ENCODE results near the gene UTS2B.
"Not testable (repeated sequence)": the region's sequence is repeated elsewhere in the genome, so short reads cannot be mapped to it uniquely, and the experiment has no call there.

UTS2B gene

GRCh38 chr3:191269289-191270085 lies 60.8 kb downstream of the UTS2B start:
- DNase-seq, result no peak

- DNase-seq, result no peak
Observed at GRCh38 chr3:191268737-191269136, 61.6 kb downstream of the UTS2B start.

GRCh38 chr3:191263850-191264249 lies 66.5 kb downstream of the UTS2B start:
- no peak for DNase-seq

- DNase-seq, result no peak
Observed at GRCh38 chr3:191263365-191263764, 67.0 kb downstream of the UTS2B start.

- DNase-seq, result no peak
Observed at GRCh38 chr3:191262650-191263049, 67.7 kb downstream of the UTS2B start.

GRCh38 chr3:191261304-191261638 lies 69.1 kb downstream of the UTS2B start:
- no peak for DNase-seq

GRCh38 chr3:191260431-191261303 lies 69.7 kb downstream of the UTS2B start:
- no peak for DNase-seq

- no peak for DNase-seq
Observed at GRCh38 chr3:191259486-191259885, 70.8 kb downstream of the UTS2B start.

- no peak for DNase-seq
Observed at GRCh38 chr3:191257286-191257685, 73.0 kb downstream of the UTS2B start.

- no peak for DNase-seq
Observed at GRCh38 chr3:191256405-191256804, 73.9 kb downstream of the UTS2B start.

GRCh38 chr3:191255156-191255555 lies 75.2 kb downstream of the UTS2B start:
- DNase-seq, result no peak

- no peak for DNase-seq
Observed at GRCh38 chr3:191254098-191254873, 76.0 kb downstream of the UTS2B start.

- no peak for DNase-seq
Observed at GRCh38 chr3:191253089-191253799, 77.1 kb downstream of the UTS2B start.

GRCh38 chr3:191246630-191247029 lies 83.7 kb downstream of the UTS2B start:
- DNase-seq, result no peak

GRCh38 chr3:191246034-191246433 lies 84.3 kb downstream of the UTS2B start:
- not testable (repeated sequence) for DNase-seq

- DNase-seq, result no peak
Observed at GRCh38 chr3:191244242-191244867, 86.0 kb downstream of the UTS2B start.

- DNase-seq, result no peak
Observed at GRCh38 chr3:191240486-191240885, 89.8 kb downstream of the UTS2B start.

- no peak for DNase-seq
Observed at GRCh38 chr3:191239407-191240031, 90.8 kb downstream of the UTS2B start.

- DNase-seq, result no peak
Observed at GRCh38 chr3:191238321-191238817, 92.0 kb downstream of the UTS2B start.

GRCh38 chr3:191237047-191237882 lies 93.1 kb downstream of the UTS2B start:
- DNase-seq, result no peak

- no peak for DNase-seq
Observed at GRCh38 chr3:191236646-191237045, 93.7 kb downstream of the UTS2B start.

Measured in stimulated activated CD4-positive, alpha-beta T cell treated with anti-CD3 and anti-CD28 coated beads, Interleukin-4, amount 100 ng/mL, for 1 hour (primary cell).